Loucy (cell line): Measurements from ENCODE around the gene WNK1.

Source experiments
- H2AFZ ChIP-seq: fragments of 200-600 bp; sonication (generic); 2 replicates; pipeline ENCODE4 v1.6.0; 2016; ENCODE audit warnings: antibody characterized with exemption, mild to moderate bottlenecking, low read length, moderate library complexity
- H3F3A ChIP-seq: fragments of 200-600 bp; 2 replicates; pipeline ENCODE4 v1.6.0; 2016; ENCODE audit warnings: antibody characterized with exemption, low read depth, mild to moderate bottlenecking
- H3K27me3 ChIP-seq: fragments of 200-600 bp; sonication (generic); 2 replicates; pipeline ENCODE4 v1.6.1; 2014; ENCODE audit warnings: low read length, mild to moderate bottlenecking; ENCODE audit not compliant: insufficient read depth, poor library complexity, severe bottlenecking
- H3K36me3 ChIP-seq: fragments of 200-600 bp; sonication (generic); 2 replicates; pipeline ENCODE4 v1.6.1; 2016; ENCODE audit warnings: low read length; ENCODE audit not compliant: insufficient read depth
- H3K4me1 ChIP-seq: fragments of 200-600 bp; sonication (generic); 2 replicates; pipeline ENCODE4 v1.5.1; 2014; ENCODE audit warnings: low read length, mild to moderate bottlenecking; ENCODE audit not compliant: insufficient read depth, poor library complexity, severe bottlenecking
- H3K4me2 ChIP-seq: fragments of 200-600 bp; sonication (generic); 2 replicates; pipeline ENCODE4 v1.6.0; 2014; ENCODE audit warnings: antibody characterized with exemption, low read length, low read depth, mild to moderate bottlenecking; ENCODE audit not compliant: poor library complexity, severe bottlenecking
- H3K4me3 ChIP-seq: fragments of 200-600 bp; sonication (generic); 2 replicates; pipeline ENCODE4 v1.5.1; 2014; ENCODE audit warnings: low read length, mild to moderate bottlenecking, mixed read lengths; ENCODE audit not compliant: poor library complexity, severe bottlenecking
- H3K79me2 ChIP-seq: fragments of 200-600 bp; sonication (generic); 2 replicates; pipeline ENCODE4 v1.6.1; 2014; ENCODE audit warnings: low read length; ENCODE audit not compliant: insufficient read depth
- H3K9ac ChIP-seq: fragments of 200-600 bp; sonication (generic); 2 replicates; pipeline ENCODE4 v1.6.0; 2014; ENCODE audit warnings: mild to moderate bottlenecking, low read depth, low read length, moderate library complexity; ENCODE audit not compliant: poor library complexity, severe bottlenecking
- H3K9me2 ChIP-seq: fragments of 200-600 bp; sonication (generic); replicated peaks from 2 replicates; pipeline ENCODE4 v1.6.1; 2016; ENCODE audit warnings: low read depth, low read length, mixed read lengths
- H3K9me3 ChIP-seq: fragments of 200-600 bp; sonication (generic); 2 replicates; pipeline ENCODE4 v1.6.1; 2014; ENCODE audit warnings: mild to moderate bottlenecking, antibody characterized with exemption, low read length, low read depth; ENCODE audit not compliant: insufficient read depth
- H4K20me1 ChIP-seq: fragments of 200-600 bp; sonication (generic); 2 replicates; pipeline ENCODE4 v1.6.0; 2014; ENCODE audit warnings: antibody characterized with exemption, low read length, mild to moderate bottlenecking; ENCODE audit not compliant: insufficient read depth, poor library complexity, severe bottlenecking
- CTCF ChIP-seq: fragments of 200-600 bp; sonication (generic); conservative IDR thresholded peaks from 2 replicates; pipeline ENCODE4 v1.5.1; 2014; ENCODE audit warnings: mild to moderate bottlenecking, antibody characterized with exemption, low read length
- EZH2phosphoT487 ChIP-seq: fragments of 200-600 bp; IDR thresholded peaks from 2 replicates; pipeline ENCODE4 v1.6.1; 2018; ENCODE audit warnings: antibody characterized with exemption, mild to moderate bottlenecking, moderate library complexity, borderline replicate concordance

Gene WNK1

GRCh38 chr12:823028-823698, 70.8 kb downstream of the WNK1 start:
- Histone ChIP-seq H3K36me3 (peaks cover 33% of the 10 kb centered on the region), H3K27me3 (no peaks in the 10 kb centered on the region), H3K4me3 (no peak overlapping the region), H3K9me2 (no peaks in the 10 kb centered on the region), H2AFZ (no peak overlapping the region), H3K9ac (no peak overlapping the region), H3K4me1 (peaks cover 4% of the 10 kb centered on the region), H3K4me2 (no peak overlapping the region), H4K20me1 (peaks cover 90% of the 10 kb centered on the region), H3K79me2 (peaks cover 90% of the 10 kb centered on the region), H3K9me3 (no peaks in the 10 kb centered on the region), H3F3A (no peaks in the 10 kb centered on the region)
- TF ChIP-seq EZH2phosphoT487: no peak

GRCh38 chr12:826331-826730, 74.0 kb downstream of the WNK1 start:
- Histone ChIP-seq H3K9me2 (no peaks in the 10 kb centered on the region), H3K27me3 (no peaks in the 10 kb centered on the region), H3F3A (no peaks in the 10 kb centered on the region), H3K4me1 (peaks cover 4% of the 10 kb centered on the region), H4K20me1 (peaks cover 69% of the 10 kb centered on the region), H3K79me2 (peaks cover 82% of the 10 kb centered on the region), H3K4me2 (no peak overlapping the region), H2AFZ (no peak overlapping the region), H3K36me3 (peaks cover 46% of the 10 kb centered on the region), H3K4me3 (no peak overlapping the region), H3K9me3 (no peaks in the 10 kb centered on the region), H3K9ac (no peak overlapping the region)
- no peak for TF ChIP-seq EZH2phosphoT487
- no peak for TF ChIP-seq CTCF

GRCh38 chr12:828726-829395, 76.5 kb downstream of the WNK1 start:
- peaks cover 63% of the 10 kb centered on the region for H3K36me3 ChIP-seq
- peaks cover 70% of the 10 kb centered on the region for H3K79me2 ChIP-seq
- peaks cover 60% of the 10 kb centered on the region for H4K20me1 ChIP-seq

More at GRCh38 chr12:828726-829395, 76.5 kb downstream of the WNK1 start:
- Histone ChIP-seq H3K4me3 (no peak overlapping the region), H3K9me2 (no peaks in the 10 kb centered on the region), H3K9ac (no peak overlapping the region), H3K4me1 (no peaks in the 10 kb centered on the region), H2AFZ (no peak overlapping the region), H3F3A (no peaks in the 10 kb centered on the region), H3K9me3 (no peaks in the 10 kb centered on the region), H3K4me2 (no peak overlapping the region), H3K27me3 (no peaks in the 10 kb centered on the region)
- no peak for TF ChIP-seq CTCF
- no peak for TF ChIP-seq EZH2phosphoT487
